ENCODE data around the gene RNASEL. TPM values are rescaled to one million over a fixed set of nuclear protein-coding genes. Genes with fewer than 3 reads are reported as not detected.

The RNASEL gene
- polyA plus RNA-seq, 1 of the 3 experiments (the other 2 are of a cell fraction): not detected

DNA sequence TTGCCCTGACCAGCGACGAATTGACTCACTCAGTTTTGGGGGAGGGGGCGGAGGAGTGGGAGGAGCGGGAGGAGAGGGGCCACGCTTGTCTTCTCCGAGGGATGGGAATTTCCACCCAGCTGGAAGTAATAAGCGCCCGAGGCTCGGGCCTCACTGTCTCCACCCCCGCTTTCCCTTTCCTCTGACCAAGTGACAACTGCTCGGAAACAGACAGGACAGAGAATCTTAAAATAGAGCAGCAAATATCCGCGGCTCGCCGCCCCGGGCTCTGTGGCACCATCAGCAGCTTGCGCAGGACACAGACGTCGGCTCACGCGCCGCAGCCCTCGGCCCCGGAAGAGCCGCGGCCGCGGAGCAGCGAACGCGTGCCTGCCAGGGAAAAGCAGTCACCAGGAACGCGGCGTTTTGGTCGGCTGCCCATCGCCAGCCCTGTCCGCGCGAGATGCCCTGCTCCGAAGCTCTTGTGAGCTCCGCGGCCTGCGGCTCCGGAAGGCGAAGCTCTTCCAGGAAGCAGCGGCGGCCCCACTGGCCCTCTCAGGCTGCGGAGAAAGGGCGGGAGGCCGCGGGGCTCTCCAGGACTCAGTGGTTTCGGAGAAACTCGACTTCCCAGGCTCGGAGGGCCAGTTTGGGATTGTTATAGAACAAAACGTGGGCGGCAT is 25.9 kb upstream of the RNASEL start:
- H3K9me3 ChIP-seq: no peaks in the 10 kb centered on the region
- WGBS (ENCODE audit: low lambda C conversion rate): 15% methylated on average over 47 of the region's 56 CpGs
- no peaks in the 10 kb centered on the region for H3K9me2 ChIP-seq
- H3K79me2 ChIP-seq (ENCODE audit: insufficient read depth): no peaks in the 10 kb centered on the region
- peaks cover 11% of the 10 kb centered on the region for H3F3A ChIP-seq (replicated peaks; ENCODE audit: insufficient read depth)
- peak; percentile 85 for DNase-seq
- H3K27ac ChIP-seq (ENCODE audit: low read depth in 2 of 2, low read length in 1 of 2): peak overlapping the region; percentile 60 to 90
- ChIA-PET CTCF (interaction anchor here (1.1 to 3.7 kb wide), 9 partner anchors 11 to 172 kb away, joined by 3 to 26 read pairs (median 6); no protein-coding TSS in a partner anchor), POLR2A (interaction anchor here (0.6 to 0.9 kb wide), 3 partner anchors 57 to 577 kb away, joined by 3 to 4 read pairs (median 3); no protein-coding TSS in a partner anchor)
- peak overlapping the region; percentile 45 to 53 for H3K4me3 ChIP-seq (ENCODE audit: low read depth in 2 of 2, low read length in 1 of 2)
- peak overlapping the region; percentile 54; the same call in 1 of the 2 replicates for H3K9ac ChIP-seq
- peaks cover 18 to 21% of the 10 kb centered on the region in 2 experiments for H3K4me1 ChIP-seq (ENCODE audit: control insufficient read depth in 1 of 2, insufficient read depth in 2 of 2, low read depth in 1 of 2, low read length in 1 of 2)
- H3K27me3 ChIP-seq (ENCODE audit: insufficient read depth): no peaks in the 10 kb centered on the region
- H2AFZ ChIP-seq (ENCODE audit: low read depth): peak overlapping the region; percentile 93
- H3K36me3 ChIP-seq (replicated peaks in 1 of 2; ENCODE audit: control insufficient read depth in 1 of 2, insufficient read depth in 2 of 2, low read length in 1 of 2): no peaks in the 10 kb centered on the region
- H4K20me1 ChIP-seq (ENCODE audit: insufficient read depth): no peaks in the 10 kb centered on the region
- peak overlapping the region; percentile 75 for H3K4me2 ChIP-seq
- TF ChIP-seq EP300 (IDR thresholded peaks at IDR 0.05; ENCODE audit: borderline replicate concordance in 1 of 2, low read depth in 1 of 2, low read length in 1 of 2) (peak in 1 of 2 experiments; percentile 47; a peak in 1 of 4 replicates), TAF1 (IDR thresholded peaks at IDR 0.05; ENCODE audit: borderline replicate concordance, low read depth, low read length) (peak; percentile 9; the same call in 1 of the 2 replicates), RXRA (IDR thresholded peaks at IDR 0.05; ENCODE audit: borderline replicate concordance, low read depth) (no peak), JUND (IDR thresholded peaks at IDR 0.05) (no peak), FOSL2 (IDR thresholded peaks at IDR 0.05; ENCODE audit: borderline replicate concordance, low read depth) (no peak), GATA2 (CRISPR knock-in tag; IDR thresholded peaks at IDR 0.05) (no peak), MAX (IDR thresholded peaks at IDR 0.05; ENCODE audit: low read depth) (peak; percentile 96), GABPA (IDR thresholded peaks at IDR 0.05; ENCODE audit: low read depth) (no peak), SIN3A (IDR thresholded peaks at IDR 0.05; ENCODE audit: borderline replicate concordance, low read depth, low read length) (no peak), PBX3 (IDR thresholded peaks at IDR 0.05) (no peak), CHD2 (IDR thresholded peaks at IDR 0.05; ENCODE audit: low read length, partially characterized antibody) (no peak), FOXM1 (IDR thresholded peaks at IDR 0.05; ENCODE audit: low read depth) (no peak), RCOR1 (IDR thresholded peaks at IDR 0.05; ENCODE audit: low read length) (peak; percentile 22; the same call in 1 of the 2 replicates), RFX5 (IDR thresholded peaks at IDR 0.05; ENCODE audit: low read length) (no peak), EZH2phosphoT487 (IDR thresholded peaks at IDR 0.05; ENCODE audit: borderline replicate concordance, low read depth) (no peak), RAD21 (IDR thresholded peaks at IDR 0.05; ENCODE audit: low read length) (no peak), FOXJ3 (CRISPR knock-in tag; IDR thresholded peaks at IDR 0.05) (peak; percentile 33; the same call in 1 of the 2 replicates), POLR2AphosphoS5 (IDR thresholded peaks at IDR 0.05; ENCODE audit: low read depth, low read length) (no peak)
- TF ChIP-seq, protein P1, sequence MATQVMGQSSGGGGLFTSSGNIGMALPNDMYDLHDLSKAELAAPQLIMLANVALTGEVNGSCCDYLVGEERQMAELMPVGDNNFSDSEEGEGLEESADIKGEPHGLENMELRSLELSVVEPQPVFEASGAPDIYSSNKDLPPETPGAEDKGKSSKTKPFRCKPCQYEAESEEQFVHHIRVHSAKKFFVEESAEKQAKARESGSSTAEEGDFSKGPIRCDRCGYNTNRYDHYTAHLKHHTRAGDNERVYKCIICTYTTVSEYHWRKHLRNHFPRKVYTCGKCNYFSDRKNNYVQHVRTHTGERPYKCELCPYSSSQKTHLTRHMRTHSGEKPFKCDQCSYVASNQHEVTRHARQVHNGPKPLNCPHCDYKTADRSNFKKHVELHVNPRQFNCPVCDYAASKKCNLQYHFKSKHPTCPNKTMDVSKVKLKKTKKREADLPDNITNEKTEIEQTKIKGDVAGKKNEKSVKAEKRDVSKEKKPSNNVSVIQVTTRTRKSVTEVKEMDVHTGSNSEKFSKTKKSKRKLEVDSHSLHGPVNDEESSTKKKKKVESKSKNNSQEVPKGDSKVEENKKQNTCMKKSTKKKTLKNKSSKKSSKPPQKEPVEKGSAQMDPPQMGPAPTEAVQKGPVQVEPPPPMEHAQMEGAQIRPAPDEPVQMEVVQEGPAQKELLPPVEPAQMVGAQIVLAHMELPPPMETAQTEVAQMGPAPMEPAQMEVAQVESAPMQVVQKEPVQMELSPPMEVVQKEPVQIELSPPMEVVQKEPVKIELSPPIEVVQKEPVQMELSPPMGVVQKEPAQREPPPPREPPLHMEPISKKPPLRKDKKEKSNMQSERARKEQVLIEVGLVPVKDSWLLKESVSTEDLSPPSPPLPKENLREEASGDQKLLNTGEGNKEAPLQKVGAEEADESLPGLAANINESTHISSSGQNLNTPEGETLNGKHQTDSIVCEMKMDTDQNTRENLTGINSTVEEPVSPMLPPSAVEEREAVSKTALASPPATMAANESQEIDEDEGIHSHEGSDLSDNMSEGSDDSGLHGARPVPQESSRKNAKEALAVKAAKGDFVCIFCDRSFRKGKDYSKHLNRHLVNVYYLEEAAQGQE (IDR thresholded peaks at IDR 0.05; ENCODE audit: low read depth, low read length): 0 out of 2 replicates have a peak, but pooled peaks have one; percentile 13
- TF ChIP-seq, protein P2, sequence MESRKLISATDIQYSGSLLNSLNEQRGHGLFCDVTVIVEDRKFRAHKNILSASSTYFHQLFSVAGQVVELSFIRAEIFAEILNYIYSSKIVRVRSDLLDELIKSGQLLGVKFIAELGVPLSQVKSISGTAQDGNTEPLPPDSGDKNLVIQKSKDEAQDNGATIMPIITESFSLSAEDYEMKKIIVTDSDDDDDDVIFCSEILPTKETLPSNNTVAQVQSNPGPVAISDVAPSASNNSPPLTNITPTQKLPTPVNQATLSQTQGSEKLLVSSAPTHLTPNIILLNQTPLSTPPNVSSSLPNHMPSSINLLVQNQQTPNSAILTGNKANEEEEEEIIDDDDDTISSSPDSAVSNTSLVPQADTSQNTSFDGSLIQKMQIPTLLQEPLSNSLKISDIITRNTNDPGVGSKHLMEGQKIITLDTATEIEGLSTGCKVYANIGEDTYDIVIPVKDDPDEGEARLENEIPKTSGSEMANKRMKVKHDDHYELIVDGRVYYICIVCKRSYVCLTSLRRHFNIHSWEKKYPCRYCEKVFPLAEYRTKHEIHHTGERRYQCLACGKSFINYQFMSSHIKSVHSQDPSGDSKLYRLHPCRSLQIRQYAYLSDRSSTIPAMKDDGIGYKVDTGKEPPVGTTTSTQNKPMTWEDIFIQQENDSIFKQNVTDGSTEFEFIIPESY (IDR thresholded peaks at IDR 0.05; ENCODE audit: borderline replicate concordance, low read depth): peak; percentile 55; the same call in 1 of the 2 replicates
- TF ChIP-seq, protein P3, sequence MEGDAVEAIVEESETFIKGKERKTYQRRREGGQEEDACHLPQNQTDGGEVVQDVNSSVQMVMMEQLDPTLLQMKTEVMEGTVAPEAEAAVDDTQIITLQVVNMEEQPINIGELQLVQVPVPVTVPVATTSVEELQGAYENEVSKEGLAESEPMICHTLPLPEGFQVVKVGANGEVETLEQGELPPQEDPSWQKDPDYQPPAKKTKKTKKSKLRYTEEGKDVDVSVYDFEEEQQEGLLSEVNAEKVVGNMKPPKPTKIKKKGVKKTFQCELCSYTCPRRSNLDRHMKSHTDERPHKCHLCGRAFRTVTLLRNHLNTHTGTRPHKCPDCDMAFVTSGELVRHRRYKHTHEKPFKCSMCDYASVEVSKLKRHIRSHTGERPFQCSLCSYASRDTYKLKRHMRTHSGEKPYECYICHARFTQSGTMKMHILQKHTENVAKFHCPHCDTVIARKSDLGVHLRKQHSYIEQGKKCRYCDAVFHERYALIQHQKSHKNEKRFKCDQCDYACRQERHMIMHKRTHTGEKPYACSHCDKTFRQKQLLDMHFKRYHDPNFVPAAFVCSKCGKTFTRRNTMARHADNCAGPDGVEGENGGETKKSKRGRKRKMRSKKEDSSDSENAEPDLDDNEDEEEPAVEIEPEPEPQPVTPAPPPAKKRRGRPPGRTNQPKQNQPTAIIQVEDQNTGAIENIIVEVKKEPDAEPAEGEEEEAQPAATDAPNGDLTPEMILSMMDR (IDR thresholded peaks at IDR 0.05): no peak
- TF ChIP-seq, protein P4, sequence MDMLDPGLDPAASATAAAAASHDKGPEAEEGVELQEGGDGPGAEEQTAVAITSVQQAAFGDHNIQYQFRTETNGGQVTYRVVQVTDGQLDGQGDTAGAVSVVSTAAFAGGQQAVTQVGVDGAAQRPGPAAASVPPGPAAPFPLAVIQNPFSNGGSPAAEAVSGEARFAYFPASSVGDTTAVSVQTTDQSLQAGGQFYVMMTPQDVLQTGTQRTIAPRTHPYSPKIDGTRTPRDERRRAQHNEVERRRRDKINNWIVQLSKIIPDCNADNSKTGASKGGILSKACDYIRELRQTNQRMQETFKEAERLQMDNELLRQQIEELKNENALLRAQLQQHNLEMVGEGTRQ (IDR thresholded peaks at IDR 0.05; ENCODE audit: borderline replicate concordance, low read depth, low read length): no peak
